ENCODE results near the gene CDH13. TPM values are rescaled to one million over a fixed set of nuclear protein-coding genes. Genes with fewer than 3 reads are reported as not detected.

The CDH13 gene
- total and polyA plus RNA-seq, 2 of the 8 experiments (the other 6 are each of a cell fraction or from before 2014, with no cell fraction given): 2.3 to 2.4 TPM

GRCh38 chr16:82646504-82646903 lies 19.7 kb downstream of the CDH13 start:
- Histone ChIP-seq H3K4ac (replicated peaks; ENCODE audit: insufficient read length, low read depth, low read length) (no peak overlapping the region), H3K27me3 (replicated peaks in 1 of 4; ENCODE audit: control insufficient read depth in 3 of 4, extremely low read depth in 1 of 4, insufficient read depth in 3 of 4, low read length in 3 of 4) (no peaks in the 10 kb centered on the region), H3K9ac (replicated peaks in 1 of 4; ENCODE audit: extremely low read depth in 1 of 4, low read depth in 3 of 4, low read length in 3 of 4) (no peak overlapping the region), H3K14ac (ENCODE audit: insufficient read length) (no peak overlapping the region), H4K8ac (ENCODE audit: extremely low read depth, insufficient read depth, low read length) (no peak overlapping the region), H2BK20ac (ENCODE audit: low read length) (0 out of 2 replicates have a peak overlapping the region, but pooled peaks have one; percentile 27), H2AK5ac (ENCODE audit: low read depth, low read length) (no peak overlapping the region), H3K79me2 (ENCODE audit: control insufficient read depth in 1 of 2, insufficient read depth in 2 of 2, low read length in 2 of 2) (no peaks in the 10 kb centered on the region), H3K56ac (replicated peaks; ENCODE audit: insufficient read length, low read depth, low read length) (no peak overlapping the region), H2BK120ac (replicated peaks; ENCODE audit: low read depth, low read length) (no peak overlapping the region), H4K5ac (ENCODE audit: insufficient read length, low read depth, low read length) (no peak overlapping the region), H3K18ac (ENCODE audit: extremely low read depth, low read length) (no peak overlapping the region), H3K9me3 (ENCODE audit: insufficient read depth in 2 of 2, low read depth in 1 of 2, low read length in 1 of 2) (no peaks in the 10 kb centered on the region), H2BK12ac (ENCODE audit: low read depth, low read length) (no peak overlapping the region), H2BK5ac (ENCODE audit: low read depth, low read length) (no peak overlapping the region), H3K27ac (ENCODE audit: low read depth, low read length) (no peak overlapping the region), H3K4me2 (ENCODE audit: insufficient read depth in 1 of 2, low read depth in 2 of 2, low read length in 2 of 2) (no peak overlapping the region), H3K79me1 (ENCODE audit: low read depth, low read length) (peaks cover 3% of the 10 kb centered on the region; the same call in 1 of the 2 replicates), H2BK15ac (ENCODE audit: low read length) (no peak overlapping the region), H4K20me1 (replicated peaks in 1 of 2; ENCODE audit: control insufficient read depth in 1 of 2, insufficient read depth in 2 of 2, low read length in 2 of 2) (no peaks in the 10 kb centered on the region), H3K4me3 (ENCODE audit: extremely low read depth in 1 of 4, insufficient read depth in 2 of 4, low read depth in 3 of 4, low read length in 4 of 4) (no peak overlapping the region), H3K23ac (ENCODE audit: insufficient read length) (no peak overlapping the region), H4K91ac (replicated peaks; ENCODE audit: insufficient read length, low read length) (no peak overlapping the region), H2AFZ (ENCODE audit: low read length) (no peak overlapping the region), H3K36me3 (ENCODE audit: control insufficient read depth in 2 of 4, insufficient read depth in 4 of 4, low read length in 3 of 4) (no peaks in the 10 kb centered on the region), H3K4me1 (replicated peaks in 1 of 4; ENCODE audit: control insufficient read depth in 3 of 4, insufficient read depth in 4 of 4, low read length in 3 of 4) (peaks cover 2 to 8% (median 4%) of the 10 kb centered on the region in 4 experiments; a peak in 5 of 7 replicates), H3K23me2 (ENCODE audit: low read depth, low read length) (no peaks in the 10 kb centered on the region; the same call in 1 of the 2 replicates)
- WGBS, 2 experiments (ENCODE audit: extremely low coverage in 1 of 2, insufficient coverage in 1 of 2, insufficient read length in 1 of 2, insufficient replicate concordance in 2 of 2, low coverage in 1 of 2, low lambda C conversion rate in 2 of 2, missing lambda C conversion rate in 1 of 2): 75% methylated on average over 3 of the region's 3 CpGs; no CpG with 5 or more reads in 1 of the 2 experiments
- ChIA-PET POLR2A (ENCODE audit: partially characterized antibody) (no interaction called here), CTCF (ENCODE audit: partially characterized antibody) (interaction anchor here (0.6 to 0.9 kb wide), 2 partner anchors 107 to 219 kb away, joined by 3 read pairs; no protein-coding TSS in a partner anchor)
- no peak for FAIRE-seq
- no peak for DNase-seq (ENCODE audit: low read depth in 1 of 2, low spot score in 2 of 2)
- no peak for TF ChIP-seq NANOG (IDR thresholded peaks at IDR 0.05; ENCODE audit: insufficient read depth, low read depth, low read length, poor library complexity, severe bottlenecking)
- no peak for TF ChIP-seq RBBP5 (IDR thresholded peaks at IDR 0.05; ENCODE audit: borderline replicate concordance, low read depth, low read length)
- TF ChIP-seq KDM1A (IDR thresholded peaks at IDR 0.05; ENCODE audit: borderline replicate concordance, low read length): no peak
- TF ChIP-seq TBP (IDR thresholded peaks at IDR 0.05; ENCODE audit: low read depth, low read length): no peak
- TF ChIP-seq USF2 (IDR thresholded peaks at IDR 0.05; ENCODE audit: low read length): no peak
- TF ChIP-seq SAP30 (IDR thresholded peaks at IDR 0.05; ENCODE audit: insufficient read depth, insufficient replicate concordance, low read length): no peak
- no peak for TF ChIP-seq ATF3 (IDR thresholded peaks at IDR 0.05; ENCODE audit: insufficient read depth, low read depth, low read length)
- no peak for TF ChIP-seq SIX5 (IDR thresholded peaks at IDR 0.05; ENCODE audit: low read depth, low read length)
- no peak for TF ChIP-seq EP300 (IDR thresholded peaks at IDR 0.05; ENCODE audit: borderline replicate concordance in 1 of 2, low read depth in 2 of 2, low read length in 2 of 2)
- TF ChIP-seq BCL11A (IDR thresholded peaks at IDR 0.05; ENCODE audit: low read depth in 2 of 2, low read length in 2 of 2): no peak
- no peak for TF ChIP-seq FOSL1 (IDR thresholded peaks at IDR 0.05; ENCODE audit: insufficient read depth, low read depth, low read length)
- TF ChIP-seq MAFK (IDR thresholded peaks at IDR 0.05; ENCODE audit: low read depth, low read length): no peak
